PC-3 (cell line): Measurements from ENCODE around the gene CROCC. TPM values are rescaled to one million over a fixed set of nuclear protein-coding genes. Genes with fewer than 3 reads are reported as not detected.
"Not testable (repeated sequence)": the region's sequence is repeated elsewhere in the genome, so short reads cannot be mapped to it uniquely, and the experiment has no call there.

Experiments
- ATAC-seq: fragments of 200-7000 bp; cut with Tn5 transposase; 2 replicates; pipeline ENCODE4 v1.9.1; 2020; ENCODE audit warnings: mild to moderate bottlenecking, moderate library complexity
- BruUV-seq: library from RNA; stranded (reverse); fragments of 400-500 nt; replicated peaks from 2 replicates; lab custom pipeline; 2021; lab: Mats Ljungman, UMichigan
- CTCF ChIA-PET: fragments of 300-600 bp; sonication (Branson Sonifier 250); formaldehyde crosslinking; loops from one replicate; lab custom pipeline; 2022; ENCODE audit warnings: antibody characterized with exemption; lab: Charles Lee
- POLR2A ChIA-PET: fragments of 300-600 bp; sonication (Branson Sonifier 250); formaldehyde crosslinking; loops from one replicate; lab custom pipeline; 2022; ENCODE audit warnings: antibody characterized with exemption; ENCODE audit not compliant: unreplicated experiment; lab: Charles Lee
- DNase-seq: peaks from one replicate; pipeline ENCODE4 v3.0.0-alpha.2; 2015
- H2AFZ ChIP-seq: fragments of 300-600 bp; sonication (generic); 2 replicates; pipeline ENCODE4 v1.6.0; 2016; ENCODE audit warnings: antibody characterized with exemption, low read length
- H3F3A ChIP-seq: fragments of 300-600 bp; sonication (generic); one replicate; pipeline ENCODE4 v1.6.0; 2017; ENCODE audit warnings: antibody characterized with exemption, low read length, control low read depth, mild to moderate bottlenecking; ENCODE audit not compliant: unreplicated experiment
- H3K27ac ChIP-seq: fragments of 300-600 bp; sonication (generic); 2 replicates; pipeline ENCODE4 v1.5.1; 2016; ENCODE audit warnings: mild to moderate bottlenecking, low read length
- H3K27me3 ChIP-seq: fragments of 300-600 bp; sonication (generic); 2 replicates; pipeline ENCODE4 v1.6.1; 2016; ENCODE audit warnings: low read length, mixed read lengths
- H3K36me3 ChIP-seq: fragments of 300-600 bp; sonication (generic); 2 replicates; pipeline ENCODE4 v1.6.1; 2016; ENCODE audit warnings: low read depth, mixed run types, low read length, mixed read lengths
- H3K4me1 ChIP-seq: fragments of 300-600 bp; sonication (generic); 2 replicates; pipeline ENCODE4 v1.5.1; 2016; ENCODE audit warnings: low read length; ENCODE audit not compliant: insufficient read depth
- H3K4me2 ChIP-seq: fragments of 300-600 bp; sonication (generic); 2 replicates; pipeline ENCODE4 v1.6.0; 2016; ENCODE audit warnings: low read length
- H3K4me3 ChIP-seq: fragments of 300-600 bp; sonication (generic); 2 replicates; pipeline ENCODE4 v1.5.1; 2016; ENCODE audit warnings: mild to moderate bottlenecking, low read length, mixed read lengths
- H3K79me2 ChIP-seq: fragments of 300-600 bp; sonication (generic); 2 replicates; pipeline ENCODE4 v1.6.1; 2017; ENCODE audit warnings: low read length, mixed read lengths
- H3K9ac ChIP-seq: fragments of 300-600 bp; sonication (generic); 2 replicates; pipeline ENCODE4 v1.6.0; 2016; ENCODE audit warnings: mild to moderate bottlenecking, low read length
- H3K9me2 ChIP-seq: fragments of 300-600 bp; sonication (generic); replicated peaks from 2 replicates; pipeline ENCODE4 v1.6.1; 2016; ENCODE audit warnings: mixed run types, low read length, mixed read lengths
- H3K9me3 ChIP-seq: fragments of 300-600 bp; sonication (generic); 2 replicates; pipeline ENCODE4 v1.6.1; 2016; ENCODE audit warnings: low read length, mixed read lengths
- H4K20me1 ChIP-seq: fragments of 300-600 bp; sonication (generic); 2 replicates; pipeline ENCODE4 v1.6.1; 2016; ENCODE audit warnings: low read length, mixed read lengths
- EZH2 ChIP-seq: fragments of 300-600 bp; sonication (generic); IDR thresholded peaks from one replicate; pipeline ENCODE4 v1.6.1; 2017; ENCODE audit warnings: antibody characterized with exemption, mild to moderate bottlenecking, low read length; ENCODE audit not compliant: unreplicated experiment
- EZH2phosphoT487 ChIP-seq: fragments of 300-600 bp; sonication (generic); IDR thresholded peaks from 2 replicates; pipeline ENCODE4 v1.6.1; 2018; ENCODE audit warnings: mild to moderate bottlenecking, antibody characterized with exemption, low read length, borderline replicate concordance
- intact Hi-C: fragments of 100-400 bp; cut with micrococcal nuclease; formaldehyde crosslinking; loops from 2 replicates; pipeline ENCODE4 v1.9.0; 2023
- total RNA-seq: library from RNA; depleted of rRNA; stranded (reverse); fragments of >200 nt; gene quantifications from 2 replicates; pipeline ENCODE4 v1.2.3, GENCODE V29; 2014
- TF ChIP-seq, protein P1 (sequence below): fragments of 300-600 bp; sonication (generic); conservative IDR thresholded peaks from 2 replicates; pipeline ENCODE4 v1.5.1; 2017; ENCODE audit warnings: antibody characterized with exemption, low read depth, mild to moderate bottlenecking, low read length

The CROCC gene
- total RNA-seq, 1 experiment from 2014 or later, result 24.6 TPM

DNA sequence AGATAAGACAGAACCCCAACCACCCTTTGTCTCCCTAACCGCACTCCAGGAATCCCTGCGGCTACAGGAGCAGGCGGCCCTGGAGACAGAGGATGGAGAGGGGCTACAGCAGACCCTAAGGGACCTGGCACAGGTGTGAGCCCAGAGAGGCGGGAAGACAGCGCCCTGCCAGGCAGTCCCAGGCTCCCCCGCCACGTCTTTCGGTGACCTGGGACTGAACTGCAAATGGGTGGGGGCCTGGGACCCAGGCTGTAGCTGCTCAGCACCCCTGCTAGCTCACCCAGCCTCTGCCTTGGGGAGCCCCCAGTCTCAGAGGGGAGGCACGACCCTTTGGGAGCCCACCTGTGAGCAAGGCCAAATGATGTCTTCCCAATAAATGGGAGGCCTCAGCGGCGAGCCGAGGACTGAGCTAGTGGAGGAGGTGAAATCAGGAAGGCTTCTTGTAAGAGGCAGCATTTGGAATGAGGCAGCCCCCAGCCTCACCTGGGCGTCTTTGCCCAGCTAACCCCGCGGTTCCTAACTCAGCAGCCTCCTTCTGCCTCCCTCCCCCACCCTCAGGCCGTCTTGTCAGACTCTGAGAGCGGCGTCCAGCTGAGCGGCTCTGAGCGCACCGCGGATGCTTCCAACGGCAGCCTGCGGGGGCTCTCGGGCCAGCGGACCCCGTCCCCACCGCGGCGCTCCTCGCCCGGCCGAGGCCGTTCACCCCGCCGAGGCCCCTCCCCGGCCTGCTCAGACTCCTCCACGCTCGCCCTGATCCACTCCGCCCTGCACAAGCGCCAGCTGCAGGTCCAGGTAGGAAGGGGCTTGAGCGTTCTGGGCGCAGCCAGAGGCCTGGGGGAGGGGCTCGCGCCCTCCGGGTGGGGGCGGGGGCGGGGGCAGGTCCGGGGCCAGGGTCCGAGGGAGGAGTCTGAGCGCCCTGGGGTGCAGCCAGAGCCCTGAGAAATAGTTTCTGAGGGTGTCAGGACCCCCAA lies 16.9 kb downstream of the CROCC start:
- Histone ChIP-seq H3K9me2 (no peaks in the 10 kb centered on the region), H2AFZ (no peak overlapping the region), H3K36me3 (no peaks in the 10 kb centered on the region), H3K27me3 (no peaks in the 10 kb centered on the region), H3F3A (no peaks in the 10 kb centered on the region), H3K27ac (no peak overlapping the region), H3K9ac (no peak overlapping the region), H3K4me2 (no peak overlapping the region), H3K79me2 (no peaks in the 10 kb centered on the region), H3K4me3 (no peak overlapping the region), H3K9me3 (no peaks in the 10 kb centered on the region), H3K4me1 (no peaks in the 10 kb centered on the region), H4K20me1 (no peaks in the 10 kb centered on the region)
- ChIA-PET POLR2A (no interaction called here), CTCF (no interaction called here)
- TF ChIP-seq EZH2phosphoT487 (no peak), EZH2 (no peak)
- TF ChIP-seq, protein P1, sequence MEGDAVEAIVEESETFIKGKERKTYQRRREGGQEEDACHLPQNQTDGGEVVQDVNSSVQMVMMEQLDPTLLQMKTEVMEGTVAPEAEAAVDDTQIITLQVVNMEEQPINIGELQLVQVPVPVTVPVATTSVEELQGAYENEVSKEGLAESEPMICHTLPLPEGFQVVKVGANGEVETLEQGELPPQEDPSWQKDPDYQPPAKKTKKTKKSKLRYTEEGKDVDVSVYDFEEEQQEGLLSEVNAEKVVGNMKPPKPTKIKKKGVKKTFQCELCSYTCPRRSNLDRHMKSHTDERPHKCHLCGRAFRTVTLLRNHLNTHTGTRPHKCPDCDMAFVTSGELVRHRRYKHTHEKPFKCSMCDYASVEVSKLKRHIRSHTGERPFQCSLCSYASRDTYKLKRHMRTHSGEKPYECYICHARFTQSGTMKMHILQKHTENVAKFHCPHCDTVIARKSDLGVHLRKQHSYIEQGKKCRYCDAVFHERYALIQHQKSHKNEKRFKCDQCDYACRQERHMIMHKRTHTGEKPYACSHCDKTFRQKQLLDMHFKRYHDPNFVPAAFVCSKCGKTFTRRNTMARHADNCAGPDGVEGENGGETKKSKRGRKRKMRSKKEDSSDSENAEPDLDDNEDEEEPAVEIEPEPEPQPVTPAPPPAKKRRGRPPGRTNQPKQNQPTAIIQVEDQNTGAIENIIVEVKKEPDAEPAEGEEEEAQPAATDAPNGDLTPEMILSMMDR, result no peak
- BruUV-seq, result no TSS peak
- no peak for ATAC-seq
- intact Hi-C loops, result no loop called here
- no peak for DNase-seq

DNA sequence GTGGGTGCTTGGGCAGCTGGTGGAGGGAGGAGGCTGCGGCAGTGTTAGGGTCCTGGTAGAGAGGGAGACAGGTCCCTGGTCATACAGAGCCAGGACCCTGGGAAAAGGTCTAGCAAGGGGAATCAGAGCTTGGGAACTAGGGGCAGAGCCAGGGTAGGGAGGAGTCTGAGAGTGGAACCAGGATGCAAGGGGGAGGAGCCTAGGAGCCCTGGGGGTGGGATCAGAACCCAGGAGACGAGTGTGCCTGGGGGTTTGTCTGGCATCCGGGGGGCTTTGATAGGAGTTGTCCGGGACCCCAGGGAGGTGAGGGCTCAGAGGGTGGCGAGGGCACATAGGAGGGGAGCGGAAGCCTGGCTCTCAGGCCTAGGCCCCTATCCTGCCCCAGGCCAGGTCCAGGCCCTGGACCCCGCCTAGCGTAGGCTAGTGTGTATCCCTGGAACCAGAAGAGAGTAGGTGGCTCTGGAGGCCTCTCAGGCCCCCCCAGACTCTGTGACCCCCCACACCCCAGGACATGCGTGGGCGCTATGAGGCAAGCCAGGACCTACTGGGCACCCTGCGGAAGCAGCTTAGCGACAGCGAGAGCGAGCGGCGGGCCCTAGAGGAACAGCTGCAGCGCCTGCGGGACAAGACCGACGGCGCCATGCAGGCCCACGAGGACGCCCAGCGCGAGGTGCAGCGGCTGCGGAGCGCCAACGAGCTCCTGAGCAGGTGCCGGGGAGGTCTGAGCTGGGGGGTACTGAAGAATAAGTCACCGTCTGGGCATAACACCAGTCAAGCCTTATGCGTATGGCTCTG lies 17.9 kb downstream of the CROCC start:
- H3K27ac ChIP-seq, H3K4me1 ChIP-seq, H3K36me3 ChIP-seq, BruUV-seq, POLR2A ChIA-PET, DNase-seq, H4K20me1 ChIP-seq, H3K79me2 ChIP-seq, H3K4me3 ChIP-seq, H3K4me2 ChIP-seq, H3K9me2 ChIP-seq, H3K9me3 ChIP-seq, intact Hi-C loops, CTCF ChIA-PET, H3K27me3 ChIP-seq, H2AFZ ChIP-seq, H3F3A ChIP-seq, H3K9ac ChIP-seq, ATAC-seq: not testable (repeated sequence)

DNA sequence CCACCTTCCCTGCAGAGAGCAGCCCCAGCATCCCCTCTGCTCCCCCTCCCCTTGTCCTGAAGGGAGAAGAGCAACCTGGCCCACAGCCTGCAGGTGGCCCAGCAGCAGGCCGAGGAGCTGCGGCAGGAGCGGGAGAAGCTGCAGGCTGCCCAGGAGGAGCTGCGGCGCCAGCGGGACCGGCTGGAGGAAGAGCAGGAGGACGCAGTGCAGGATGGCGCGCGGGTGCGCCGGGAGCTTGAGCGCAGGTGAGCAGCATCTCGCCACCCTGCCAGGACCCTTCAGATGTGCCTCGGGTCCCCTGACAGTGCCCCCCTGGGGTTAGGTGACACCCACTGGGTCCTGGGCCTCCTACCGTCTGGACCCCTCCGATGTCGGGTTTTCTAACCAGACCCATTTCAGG lies 22.3 kb downstream of the CROCC start:
- ChIA-PET POLR2A (no interaction called here), CTCF (no interaction called here)
- Histone ChIP-seq H3K4me2 (no peak overlapping the region), H3K9ac (no peak overlapping the region), H2AFZ (no peak overlapping the region), H3K36me3 (no peaks in the 10 kb centered on the region), H3K79me2 (no peaks in the 10 kb centered on the region), H3K4me1 (peaks cover 11% of the 10 kb centered on the region), H3K9me3 (no peaks in the 10 kb centered on the region), H4K20me1 (no peaks in the 10 kb centered on the region), H3K27ac (no peak overlapping the region), H3F3A (no peaks in the 10 kb centered on the region), H3K27me3 (no peaks in the 10 kb centered on the region), H3K4me3 (no peak overlapping the region), H3K9me2 (no peaks in the 10 kb centered on the region)
- TF ChIP-seq EZH2, result no peak
- no peak for TF ChIP-seq EZH2phosphoT487
- TF ChIP-seq, protein P1, result no peak
- BruUV-seq, result no TSS peak
- intact Hi-C loops, result no loop called here
- DNase-seq, result no peak
- ATAC-seq, result no peak

DNA sequence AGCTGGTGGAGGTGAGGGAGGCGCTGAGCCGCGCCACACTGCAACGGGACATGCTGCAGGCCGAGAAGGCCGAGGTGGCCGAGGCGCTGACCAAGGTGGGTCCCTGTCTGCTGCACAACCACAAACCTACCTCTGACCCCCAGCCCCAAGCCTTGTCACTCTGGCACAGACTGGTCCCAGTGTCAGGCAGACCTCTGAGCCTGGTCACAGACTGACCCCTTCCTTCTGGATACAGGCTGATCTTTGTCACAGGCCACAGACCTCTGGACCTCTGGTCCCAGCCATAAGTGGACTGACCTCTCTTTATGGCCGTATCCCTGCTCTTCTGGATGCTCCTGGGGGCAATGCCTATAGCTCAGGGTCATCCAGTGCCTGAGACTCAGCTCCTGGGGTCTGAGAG lies 23.8 kb downstream of the CROCC start:
- DNase-seq, H4K20me1 ChIP-seq, ATAC-seq, CTCF ChIA-PET, H3K9ac ChIP-seq, POLR2A ChIA-PET, H2AFZ ChIP-seq, H3K27me3 ChIP-seq, H3F3A ChIP-seq, H3K79me2 ChIP-seq, H3K9me2 ChIP-seq, intact Hi-C loops, H3K9me3 ChIP-seq, H3K4me2 ChIP-seq, H3K36me3 ChIP-seq, BruUV-seq, H3K27ac ChIP-seq, H3K4me3 ChIP-seq: not testable (repeated sequence)
- H3K4me1 ChIP-seq, result peaks cover 17% of the 10 kb centered on the region

DNA sequence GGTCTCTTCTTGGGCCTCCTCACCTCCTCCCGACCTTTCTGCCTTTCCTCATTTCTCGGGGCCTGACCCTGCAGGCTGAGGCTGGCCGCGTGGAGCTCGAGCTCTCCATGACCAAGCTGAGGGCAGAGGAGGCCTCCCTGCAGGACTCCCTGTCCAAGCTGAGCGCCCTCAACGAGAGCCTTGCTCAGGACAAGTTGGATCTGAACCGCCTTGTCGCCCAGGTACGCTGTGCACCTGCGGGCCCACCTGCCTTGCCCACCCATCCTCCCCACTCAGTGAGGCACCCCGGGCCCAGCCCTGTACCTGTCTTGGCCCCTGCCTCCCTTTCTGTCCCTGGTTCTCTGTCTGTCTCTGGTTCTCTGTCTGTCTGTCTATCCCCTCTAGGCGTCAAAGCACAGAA lies 24.5 kb downstream of the CROCC start:
- CTCF ChIA-PET, H3K4me3 ChIP-seq, H3K36me3 ChIP-seq, DNase-seq, intact Hi-C loops, H3F3A ChIP-seq, ATAC-seq, BruUV-seq, H3K27ac ChIP-seq, H3K9me3 ChIP-seq, H3K27me3 ChIP-seq, H4K20me1 ChIP-seq, H2AFZ ChIP-seq, H3K9ac ChIP-seq, POLR2A ChIA-PET, H3K9me2 ChIP-seq, H3K79me2 ChIP-seq, H3K4me2 ChIP-seq: not testable (repeated sequence)
- H3K4me1 ChIP-seq, result peaks cover 17% of the 10 kb centered on the region
